ENCODE data around the gene RAB3IL1.
"Not testable (repeated sequence)": the region's sequence is repeated elsewhere in the genome, so short reads cannot be mapped to it uniquely, and the experiment has no call there.

RAB3IL1 gene

DNA sequence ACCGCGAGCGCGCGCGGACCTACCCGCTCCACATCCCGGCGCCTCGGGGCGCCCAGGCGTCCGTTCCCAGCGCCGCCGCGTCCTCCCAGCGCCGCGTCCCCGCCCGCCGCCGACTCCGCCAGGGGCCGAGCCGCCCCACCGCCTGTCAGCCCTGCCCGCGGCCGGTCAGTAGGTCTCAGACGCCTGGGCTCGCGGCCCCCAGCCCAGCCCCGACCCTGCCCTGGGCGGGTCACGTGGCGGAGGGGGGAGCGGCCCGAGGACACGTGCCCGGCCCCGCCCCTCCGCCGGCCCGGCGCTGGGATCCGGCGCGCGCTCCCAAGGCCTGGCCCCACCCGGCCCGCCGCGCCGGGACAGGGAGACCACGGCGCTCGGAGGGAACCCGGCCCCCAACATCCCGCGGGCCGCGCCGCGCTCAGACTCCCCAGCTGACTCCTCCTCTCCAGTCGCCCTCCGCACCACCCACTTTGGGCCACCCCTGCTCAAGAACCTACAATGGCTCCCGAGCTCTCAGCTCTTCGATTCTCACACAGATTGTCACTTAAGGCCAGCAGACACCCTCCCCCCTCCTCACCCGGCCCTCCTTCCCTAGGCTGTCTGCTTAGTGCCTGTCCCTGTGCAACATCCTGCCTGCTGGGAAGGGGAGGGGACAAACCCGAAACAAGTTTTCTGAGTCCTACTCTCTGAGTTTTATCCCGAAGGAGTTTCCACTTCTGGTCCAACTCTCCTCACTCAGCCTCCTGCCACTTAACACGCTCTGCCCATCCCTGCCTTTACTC lies at the start of gene RAB3IL1:
RAB3IL1 (minus strand) TSS at position 233 of the 776 bp plus-strand sequence; CDS start at position 34, 199 bp downstream.
- DNase-seq = no peak

DNA sequence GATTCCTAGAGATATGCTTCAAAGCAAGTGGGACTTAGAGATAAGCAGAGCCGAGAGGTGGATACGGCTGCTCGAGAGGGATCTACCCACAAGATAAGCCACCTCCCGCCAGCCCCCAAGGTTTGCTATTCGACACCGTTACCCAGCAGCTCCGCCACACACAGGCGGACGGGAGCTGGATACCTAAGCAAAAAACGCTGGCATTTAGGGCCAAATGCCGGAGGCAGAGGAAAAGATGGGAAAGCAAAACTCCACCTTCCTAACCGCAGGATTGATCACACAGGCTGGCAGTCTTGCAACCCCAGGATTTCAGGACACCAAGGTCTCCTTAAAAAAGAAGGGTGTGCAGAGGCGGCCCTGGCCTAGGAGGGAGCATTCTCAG lies 49.4 kb upstream of the RAB3IL1 start:
- no peak for DNase-seq

DNA sequence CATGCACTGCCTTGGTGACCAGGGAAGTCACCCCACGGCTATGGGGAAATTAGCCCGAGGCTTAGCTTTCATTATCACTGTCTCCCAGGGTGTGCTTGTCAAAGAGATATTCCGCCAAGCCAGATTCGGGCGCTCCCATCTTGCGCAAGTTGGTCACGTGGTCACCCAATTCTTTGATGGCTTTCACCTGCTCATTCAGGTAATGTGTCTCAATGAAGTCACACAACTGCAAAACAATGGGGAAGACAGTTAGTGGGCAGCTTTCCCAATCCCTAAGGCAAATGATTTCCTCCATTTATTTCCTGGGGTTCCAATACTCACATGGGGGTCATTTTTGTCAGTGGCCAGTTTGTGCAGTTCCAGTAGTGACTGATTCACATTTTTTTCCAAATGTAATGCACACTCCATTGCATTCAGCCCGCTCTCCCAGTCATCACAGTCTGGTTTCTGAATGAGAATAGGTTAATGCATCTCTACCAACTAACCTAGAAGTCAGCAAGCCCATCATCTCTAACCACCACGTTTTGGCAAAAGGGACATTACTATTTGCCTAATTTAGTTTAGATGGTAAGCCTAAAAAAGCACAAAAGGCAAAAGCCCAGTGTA lies 47.4 kb upstream of the RAB3IL1 start:
- DNase-seq = not testable (repeated sequence)

GRCh38 chr11:61964058-61964665 lies 46.8 kb upstream of the RAB3IL1 start:
- no peak for DNase-seq

GRCh38 chr11:61963282-61964057 lies 46.1 kb upstream of the RAB3IL1 start:
- DNase-seq = no peak

DNA sequence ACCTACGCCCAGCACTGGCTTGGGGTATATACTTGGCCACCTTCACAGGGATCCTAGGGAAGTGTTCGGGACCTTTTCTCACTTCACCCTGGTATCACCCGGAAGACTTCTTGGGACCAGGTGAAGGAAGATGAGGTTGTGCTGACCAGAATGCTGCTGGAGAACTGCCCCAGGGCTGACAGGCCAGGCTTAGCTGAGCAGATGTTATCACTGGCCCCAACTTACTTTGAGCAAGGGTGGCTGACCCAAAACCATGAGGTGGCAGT lies 45.6 kb upstream of the RAB3IL1 start:
- DNase-seq = no peak

DNA sequence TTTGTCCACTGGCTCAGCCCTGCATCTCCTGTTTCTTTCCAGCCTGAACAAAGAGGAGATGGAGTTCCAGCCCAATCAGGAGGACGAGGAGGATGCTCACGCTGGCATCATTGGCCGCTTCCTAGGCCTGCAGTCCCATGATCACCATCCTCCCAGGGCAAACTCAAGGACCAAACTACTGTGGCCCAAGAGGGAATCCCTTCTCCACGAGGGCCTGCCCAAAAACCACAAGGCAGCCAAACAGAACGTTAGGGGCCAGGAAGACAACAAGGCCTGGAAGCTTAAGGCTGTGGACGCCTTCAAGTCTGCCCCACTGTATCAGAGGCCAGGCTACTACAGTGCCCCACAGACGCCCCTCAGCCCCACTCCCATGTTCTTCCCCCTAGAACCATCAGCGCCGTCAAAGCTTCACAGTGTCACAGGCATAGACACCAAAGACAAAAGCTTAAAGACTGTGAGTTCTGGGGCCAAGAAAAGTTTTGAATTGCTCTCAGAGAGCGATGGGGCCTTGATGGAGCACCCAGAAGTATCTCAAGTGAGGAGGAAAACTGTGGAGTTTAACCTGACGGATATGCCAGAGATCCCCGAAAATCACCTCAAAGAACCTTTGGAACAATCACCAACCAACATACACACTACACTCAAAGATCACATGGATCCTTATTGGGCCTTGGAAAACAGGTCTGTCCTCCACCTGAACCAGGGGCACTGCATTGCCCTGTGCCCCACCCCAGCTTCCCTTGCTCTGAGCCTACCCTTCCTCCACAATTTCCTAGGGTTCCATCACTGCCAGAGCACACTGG lies 45.0 kb upstream of the RAB3IL1 start:
- no peak for DNase-seq

GRCh38 chr11:61961570-61962212 lies 44.3 kb upstream of the RAB3IL1 start:
- DNase-seq = no peak

DNA sequence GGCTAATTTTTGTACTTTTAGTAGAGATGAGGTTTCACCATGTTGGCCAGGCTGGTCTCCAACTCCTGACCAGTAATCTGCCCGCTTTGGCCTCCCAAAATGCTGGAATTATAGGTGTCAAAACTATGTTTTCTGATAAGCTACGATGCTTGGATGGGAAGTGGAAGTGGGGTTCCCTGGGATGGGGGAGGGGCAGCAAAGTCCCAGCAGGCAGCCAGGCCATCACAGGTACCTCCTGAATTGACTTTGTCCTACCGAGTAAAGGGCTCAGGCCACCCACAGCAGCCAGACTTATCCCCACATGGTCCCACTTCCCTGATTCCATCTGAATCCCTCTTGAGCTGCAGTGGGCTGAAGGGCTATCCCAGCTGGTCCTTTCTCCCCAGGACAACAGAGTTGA lies 43.2 kb upstream of the RAB3IL1 start:
- DNase-seq = no peak

DNA sequence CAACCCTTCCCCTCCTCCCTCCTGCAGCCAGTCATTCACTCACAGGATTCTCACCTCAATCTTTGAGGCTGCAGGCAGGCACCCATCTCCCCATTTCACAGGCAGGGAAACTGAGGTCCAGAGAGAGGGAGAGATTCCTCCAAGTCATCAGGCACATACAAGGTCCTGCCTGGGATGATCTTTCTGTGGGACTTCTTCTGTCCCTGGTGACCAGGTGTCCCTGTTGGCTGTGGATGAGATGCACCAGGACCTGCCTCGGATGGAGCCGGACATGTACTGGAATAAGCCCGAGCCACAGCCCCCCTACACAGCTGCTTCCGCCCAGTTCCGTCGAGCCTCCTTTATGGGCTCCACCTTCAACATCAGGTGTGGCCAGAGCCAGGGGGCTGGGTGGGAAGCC lies 42.3 kb upstream of the RAB3IL1 start:
- no peak for DNase-seq

DNA sequence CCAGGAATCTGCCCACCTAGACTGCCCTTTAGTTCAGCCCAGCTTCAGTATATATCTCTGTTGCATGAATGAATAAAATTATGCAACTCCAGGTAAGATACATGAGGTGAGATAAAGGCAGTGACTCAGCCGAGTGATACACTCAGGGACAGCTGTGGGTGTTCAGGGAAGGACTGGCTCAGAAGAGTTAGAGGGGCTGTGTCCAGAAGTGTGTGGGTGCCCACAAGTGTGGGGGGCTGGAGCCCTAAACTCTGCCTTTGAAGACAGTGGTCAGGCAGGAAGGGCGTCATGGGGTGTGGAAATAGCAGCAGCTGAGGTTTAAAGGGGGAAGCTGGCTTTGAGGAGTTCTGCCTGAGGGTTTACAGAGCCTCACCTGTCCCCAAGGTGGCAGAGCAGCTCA lies 41.7 kb upstream of the RAB3IL1 start:
- DNase-seq = no peak

GRCh38 chr11:61958590-61958989 lies 41.2 kb upstream of the RAB3IL1 start:
- DNase-seq = no peak

DNA sequence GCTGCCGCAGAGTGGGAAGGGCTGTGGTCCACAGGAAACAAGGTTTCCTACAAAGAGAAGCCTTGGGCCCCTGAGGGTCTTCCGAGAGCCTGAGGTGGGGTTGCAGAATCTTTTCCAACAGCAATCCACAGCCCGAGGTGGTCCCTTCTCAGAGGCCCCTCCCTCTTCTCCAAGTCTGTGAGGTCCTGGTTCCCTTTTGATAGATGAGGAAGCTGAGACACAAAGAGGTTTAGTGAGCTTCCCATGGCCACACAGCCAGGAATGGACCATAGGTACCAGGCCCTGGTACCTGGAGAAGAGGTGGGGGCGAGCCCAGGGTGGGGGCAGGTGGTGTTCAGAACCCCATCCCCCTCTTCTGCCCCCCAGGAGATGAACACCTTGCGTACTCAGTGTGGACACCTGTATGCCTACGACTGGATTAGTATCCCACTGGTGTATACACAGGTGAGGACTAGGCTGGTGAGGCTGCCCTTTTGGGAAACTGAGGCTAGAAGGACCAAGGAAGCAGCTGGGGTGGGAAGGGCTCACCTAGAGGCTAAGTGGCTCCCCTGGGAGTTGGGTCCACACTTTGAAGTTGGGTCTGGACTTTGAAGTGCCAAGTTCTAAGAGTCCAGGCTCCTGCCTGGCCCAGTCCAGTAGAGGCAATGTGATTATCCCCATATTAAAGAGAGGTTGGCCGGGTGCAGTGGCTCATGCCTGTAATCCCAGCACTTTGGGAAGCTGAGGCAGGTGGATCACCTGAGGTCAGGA lies 39.8 kb upstream of the RAB3IL1 start:
- no peak for DNase-seq

- DNase-seq = no peak
These were observed 39.0 kb upstream of the RAB3IL1 start for GRCh38 chr11:61956191-61957020.

GRCh38 chr11:61955422-61956135 lies 38.2 kb upstream of the RAB3IL1 start:
- DNase-seq = no peak

DNA sequence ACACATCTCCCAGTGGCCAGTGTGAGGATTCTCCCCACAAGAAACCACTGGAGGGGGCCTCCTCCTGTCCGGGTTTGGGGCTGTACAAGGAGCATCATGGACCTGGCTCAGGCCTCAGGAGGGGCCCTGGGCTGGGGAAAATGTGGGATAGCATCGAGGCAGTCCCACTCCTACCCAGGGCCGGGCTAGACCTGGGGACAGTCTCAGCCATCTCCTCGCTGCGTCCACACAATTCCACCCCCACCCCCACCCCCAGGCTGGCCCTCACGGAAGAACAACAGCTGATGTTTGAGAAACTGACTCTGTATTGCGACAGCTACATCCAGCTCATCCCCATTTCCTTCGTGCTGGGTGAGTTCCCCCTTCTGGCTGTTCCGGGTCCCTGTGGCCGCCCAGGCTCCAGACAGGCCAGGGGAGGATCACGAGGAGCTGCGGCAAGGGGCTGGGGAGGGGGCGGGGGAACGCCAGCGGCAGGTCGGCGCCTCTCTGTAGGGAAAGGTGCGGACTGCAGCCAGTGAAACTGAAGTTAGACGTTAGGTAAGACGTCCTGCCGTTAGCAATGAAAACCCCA lies 37.6 kb upstream of the RAB3IL1 start:
- no peak for DNase-seq

DNA sequence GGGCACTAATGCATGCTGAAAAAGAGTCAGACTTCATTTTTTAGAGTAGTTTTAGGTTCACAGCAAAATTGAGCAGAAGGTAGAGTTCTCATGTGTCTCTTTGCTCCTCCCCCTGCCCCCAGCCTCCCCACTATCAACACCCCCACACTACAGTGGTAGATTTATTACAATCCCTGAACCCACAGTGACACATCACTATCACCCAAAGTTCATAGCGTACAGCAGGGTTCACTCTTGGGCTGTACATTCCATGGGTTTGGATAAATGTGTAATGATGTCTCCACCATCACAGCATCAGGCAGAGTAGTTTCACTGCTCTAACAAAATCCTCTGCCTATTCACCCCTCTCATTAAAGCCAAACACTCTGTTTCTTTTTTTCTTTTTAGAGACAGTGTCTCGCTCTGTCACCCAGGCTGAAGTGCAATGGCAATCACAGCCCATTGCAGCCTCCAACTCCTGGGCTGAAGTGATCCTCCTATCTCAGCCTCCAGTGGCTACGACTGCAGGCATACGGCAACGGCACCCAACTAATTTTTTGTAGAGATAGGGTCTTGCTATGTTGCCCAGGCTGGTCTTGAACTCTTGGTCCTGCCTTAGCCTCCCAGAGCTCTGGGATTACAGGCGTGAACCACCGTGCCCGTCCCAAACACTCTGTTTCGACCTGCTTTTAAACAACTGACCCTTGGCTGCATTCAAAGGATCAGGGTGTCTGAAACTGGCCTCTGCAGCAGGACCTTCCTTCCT lies 36.9 kb upstream of the RAB3IL1 start:
- no peak for DNase-seq

GRCh38 chr11:61953632-61954031 lies 36.3 kb upstream of the RAB3IL1 start:
- not testable (repeated sequence) for DNase-seq

DNA sequence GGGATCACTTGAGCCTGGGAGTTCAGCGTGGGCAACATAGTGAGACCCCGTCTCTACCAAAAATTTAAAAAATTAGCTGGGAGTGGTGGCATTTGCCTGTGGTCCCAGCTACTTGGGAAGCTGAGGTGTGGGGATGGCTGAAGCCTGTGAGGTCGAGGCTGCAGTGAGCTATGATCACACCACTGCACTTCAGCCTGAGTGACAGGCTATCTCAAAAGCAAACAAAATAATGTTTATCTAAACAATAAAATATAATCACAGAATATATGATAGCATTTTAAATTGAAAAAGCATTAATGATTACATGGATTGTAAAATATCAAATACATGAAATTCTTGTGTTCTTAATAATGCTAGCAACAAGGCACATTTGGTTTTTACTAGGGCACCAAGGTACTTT lies 35.5 kb upstream of the RAB3IL1 start:
- no peak for DNase-seq

Data from DMS 273 treated with DMSO at 0.1 percent for 48 hours (cell line).